ENCODE results near the gene CATSPER1.

GRCh38 chr11:66017321-66017720, 9.0 kb downstream of the CATSPER1 start:
- TF ChIP-seq POLR2A (IDR thresholded peaks at IDR 0.05; ENCODE audit: low read depth) (no peak), POLR2AphosphoS5 (IDR thresholded peaks at IDR 0.05) (no peak)

Data from esophagus muscularis mucosa (tissue), 2 donors.